HEK293 (cell line): ENCODE measurements around the gene CYP11A1.
A peak's percentile ranks its signal among the peaks of the same experiment; 100 is the strongest.

Source experiments
- CTCF ChIA-PET: fragments of 350-600 bp; formaldehyde crosslinking; extraction: SDS; loops from one replicate; lab custom pipeline; 2021; ENCODE audit warnings: antibody characterized with exemption; lab: Yijun Ruan, JAX
- POLR2A ChIA-PET: fragments of 300-600 bp; formaldehyde crosslinking; extraction: SDS; loops from one replicate; lab custom pipeline; 2020; ENCODE audit warnings: antibody characterized with exemption, inconsistent platforms; lab: Yijun Ruan, JAX
- H3K27ac ChIP-seq: fragments of 200-500 bp; sonication (Bioruptor generic); 2 replicates; pipeline ENCODE4 v1.5.1; 2014; ENCODE audit warnings: low read depth, low read length, control low read depth, inconsistent platforms; ENCODE audit errors: extremely low read depth
- H3K36me3 ChIP-seq, 2 experiments: fragments of 200-500 bp in 1 of 2; sonication (Bioruptor generic) in 1 of 2; 1 replicate in 1 of 2; 2 replicates in 1 of 2; pipeline ENCODE4 v1.5.1; 2014 to 2017; ENCODE audit warnings: inconsistent platforms in 2 of 2, low read length in 2 of 2; ENCODE audit not compliant: control insufficient read depth in 2 of 2, insufficient read depth in 1 of 2
- H3K4me1 ChIP-seq: fragments of 200-500 bp; sonication (Bioruptor generic); 2 replicates; pipeline ENCODE4 v1.5.1; 2014; ENCODE audit warnings: mild to moderate bottlenecking, low read length, inconsistent platforms; ENCODE audit not compliant: control insufficient read depth, insufficient read depth
- H3K4me3 ChIP-seq: 2 replicates; pipeline ENCODE4 v1.5.1; 2011; ENCODE audit warnings: low read depth, mild to moderate bottlenecking, control low read depth, low read length, moderate library complexity
- H3K9me3 ChIP-seq: fragments of 200-500 bp; sonication (Bioruptor generic); 2 replicates; pipeline ENCODE4 v1.5.1; 2014; ENCODE audit warnings: low read depth, low read length, inconsistent platforms; ENCODE audit not compliant: control insufficient read depth, insufficient read depth
- GLI4 ChIP-seq: fragments of 450-650 bp; formaldehyde crosslinking; IDR thresholded peaks from 2 replicates; pipeline ENCODE4 v1.5.1; 2016; ENCODE audit warnings: missing biosample characterization, missing genetic modification characterization
- PRDM10 ChIP-seq: fragments of 450-650 bp; formaldehyde crosslinking; IDR thresholded peaks from 2 replicates; pipeline ENCODE4 v1.5.1; 2016; ENCODE audit warnings: missing biosample characterization, missing genetic modification characterization
- ZBTB1 ChIP-seq: fragments of 450-650 bp; formaldehyde crosslinking; IDR thresholded peaks from 2 replicates; pipeline ENCODE4 v1.5.1; 2016; ENCODE audit warnings: missing biosample characterization, missing genetic modification characterization
- ZBTB10 ChIP-seq: fragments of 450-650 bp; formaldehyde crosslinking; IDR thresholded peaks from 2 replicates; pipeline ENCODE4 v1.5.1; 2016; ENCODE audit warnings: missing biosample characterization, missing genetic modification characterization
- ZBTB11 ChIP-seq: fragments of 450-650 bp; formaldehyde crosslinking; conservative IDR thresholded peaks from 2 replicates; pipeline ENCODE4 v1.5.1; 2016; ENCODE audit warnings: low read depth, missing biosample characterization, missing genetic modification characterization
- ZNF398 ChIP-seq: fragments of 450-650 bp; formaldehyde crosslinking; IDR thresholded peaks from 2 replicates; pipeline ENCODE4 v1.5.1; 2017; ENCODE audit warnings: missing biosample characterization, missing genetic modification characterization
- ZNF521 ChIP-seq: fragments of 450-650 bp; formaldehyde crosslinking; IDR thresholded peaks from 2 replicates; pipeline ENCODE4 v1.5.1; 2017; ENCODE audit warnings: missing biosample characterization, mild to moderate bottlenecking, missing genetic modification characterization
- ZNF549 ChIP-seq: fragments of 450-650 bp; IDR thresholded peaks from 2 replicates; pipeline ENCODE4 v1.5.1; 2018; ENCODE audit warnings: missing biosample characterization, missing genetic modification characterization, mild to moderate bottlenecking, inconsistent platforms, moderate library complexity
- ZNF837 ChIP-seq: fragments of 450-650 bp; formaldehyde crosslinking; IDR thresholded peaks from 2 replicates; pipeline ENCODE4 v1.5.1; 2016; ENCODE audit warnings: missing biosample characterization, missing genetic modification characterization
- TF ChIP-seq, protein P1 (sequence below): fragments of 450-650 bp; formaldehyde crosslinking; IDR thresholded peaks from 2 replicates; pipeline ENCODE4 v1.5.1; 2016; ENCODE audit warnings: missing biosample characterization, missing genetic modification characterization
- TF ChIP-seq, protein P2 (sequence below): fragments of 450-650 bp; formaldehyde crosslinking; IDR thresholded peaks from 2 replicates; pipeline ENCODE4 v1.5.1; 2016; ENCODE audit warnings: missing biosample characterization, missing genetic modification characterization
- TF ChIP-seq, protein P3 (sequence below): fragments of 450-650 bp; formaldehyde crosslinking; IDR thresholded peaks from 2 replicates; pipeline ENCODE4 v1.5.1; 2017; ENCODE audit warnings: missing biosample characterization, missing genetic modification characterization

The CYP11A1 gene

DNA sequence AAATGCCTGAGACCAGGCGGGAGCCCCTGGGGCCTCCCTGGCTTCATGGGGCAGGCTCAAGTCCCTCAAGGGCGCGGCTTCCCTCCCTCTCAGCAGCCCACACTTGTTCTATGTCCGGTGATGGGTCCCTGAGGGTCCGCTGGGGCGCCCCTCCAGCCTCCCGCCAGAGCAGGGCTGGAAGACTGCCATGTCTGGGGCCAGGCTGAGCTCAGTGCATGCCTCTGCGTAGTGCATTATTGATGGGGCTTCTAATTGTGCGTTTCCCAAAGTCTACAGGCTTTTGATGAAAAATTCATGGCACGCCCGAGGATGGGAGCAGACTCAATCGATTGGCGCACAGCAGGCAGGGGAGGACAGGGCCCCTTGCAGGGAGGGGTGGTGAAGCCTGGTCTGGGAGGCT, 51.3 kb downstream of the CYP11A1 start:
- no peak overlapping the region for H3K4me3 ChIP-seq
- POLR2A ChIA-PET = interaction anchor here (0.7 kb wide), 1 partner anchor 128 kb away, joined by 4 read pairs; no protein-coding TSS in a partner anchor
- TF ChIP-seq, protein P1, sequence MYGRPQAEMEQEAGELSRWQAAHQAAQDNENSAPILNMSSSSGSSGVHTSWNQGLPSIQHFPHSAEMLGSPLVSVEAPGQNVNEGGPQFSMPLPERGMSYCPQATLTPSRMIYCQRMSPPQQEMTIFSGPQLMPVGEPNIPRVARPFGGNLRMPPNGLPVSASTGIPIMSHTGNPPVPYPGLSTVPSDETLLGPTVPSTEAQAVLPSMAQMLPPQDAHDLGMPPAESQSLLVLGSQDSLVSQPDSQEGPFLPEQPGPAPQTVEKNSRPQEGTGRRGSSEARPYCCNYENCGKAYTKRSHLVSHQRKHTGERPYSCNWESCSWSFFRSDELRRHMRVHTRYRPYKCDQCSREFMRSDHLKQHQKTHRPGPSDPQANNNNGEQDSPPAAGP (tag by site-specific recombination) = peak; percentile 58; the same call in 1 of the 2 replicates
- TF ChIP-seq, protein P2, sequence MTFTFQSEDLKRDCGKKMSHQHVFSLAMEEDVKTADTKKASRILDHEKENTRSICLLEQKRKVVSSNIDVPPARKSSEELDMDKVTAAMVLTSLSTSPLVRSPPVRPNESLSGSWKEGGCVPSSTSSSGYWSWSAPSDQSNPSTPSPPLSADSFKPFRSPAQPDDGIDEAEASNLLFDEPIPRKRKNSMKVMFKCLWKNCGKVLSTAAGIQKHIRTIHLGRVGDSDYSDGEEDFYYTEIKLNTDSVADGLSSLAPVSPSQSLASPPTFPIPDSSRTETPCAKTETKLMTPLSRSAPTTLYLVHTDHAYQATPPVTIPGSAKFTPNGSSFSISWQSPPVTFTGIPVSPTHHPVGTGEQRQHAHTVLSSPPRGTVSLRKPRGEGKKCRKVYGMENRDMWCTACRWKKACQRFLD (tag by site-specific recombination) = no peak
- H3K9me3 ChIP-seq = no peaks in the 10 kb centered on the region
- no peaks in the 10 kb centered on the region for H3K36me3 ChIP-seq
- CTCF ChIA-PET = interaction anchor here (0.6 to 16.8 kb wide), 7 partner anchors 9 to 310 kb away, joined by 4 to 301 read pairs (median 8); no protein-coding TSS in a partner anchor
- H3K4me1 ChIP-seq = peaks cover 30% of the 10 kb centered on the region
- no peak overlapping the region for H3K27ac ChIP-seq

- CTCF ChIA-PET = interaction anchor here (0.6 to 2.1 kb wide), 8 partner anchors 8 to 310 kb away, joined by 3 to 10 read pairs (median 4); no protein-coding TSS in a partner anchor
- no peaks in the 10 kb centered on the region for H3K9me3 ChIP-seq
- H3K27ac ChIP-seq = peak overlapping the region; percentile 12; the same call in 1 of the 2 replicates
- H3K4me1 ChIP-seq = peaks cover 30% of the 10 kb centered on the region
- H3K4me3 ChIP-seq = no peak overlapping the region
- no peaks in the 10 kb centered on the region for H3K36me3 ChIP-seq
- POLR2A ChIA-PET = interaction anchor here (0.6 to 1.3 kb wide), 3 partner anchors 113 to 380 kb away, joined by 3 to 4 read pairs (median 3); partner anchors contain the start of gene STRA6
- TF ChIP-seq ZNF837 (no peak), PRDM10 (tag by site-specific recombination) (peak; percentile 89)
- TF ChIP-seq, all 188 proteins: peak for 1
These were observed 51.8 kb downstream of the CYP11A1 start for GRCh38 chr15:74315626-74316025.

- POLR2A ChIA-PET = interaction anchor here (1.3 kb wide), 1 partner anchor 112 kb away, joined by 3 read pairs; the partner anchor contains the start of gene STRA6
- CTCF ChIA-PET = interaction anchor here (0.7 to 8.5 kb wide), 8 partner anchors 8 to 261 kb away, joined by 3 to 253 read pairs (median 6); no protein-coding TSS in a partner anchor
- Histone ChIP-seq H3K9me3 (no peaks in the 10 kb centered on the region), H3K36me3 (no peaks in the 10 kb centered on the region), H3K4me3 (no peak overlapping the region), H3K27ac (peak overlapping the region; percentile 12; the same call in 1 of the 2 replicates), H3K4me1 (peaks cover 30% of the 10 kb centered on the region)
- TF ChIP-seq ZBTB10 (tag by site-specific recombination) = no peak
- TF ChIP-seq GLI4 (tag by site-specific recombination) = no peak
- no peak for TF ChIP-seq ZBTB11 (tag by site-specific recombination)
- TF ChIP-seq, protein P3, sequence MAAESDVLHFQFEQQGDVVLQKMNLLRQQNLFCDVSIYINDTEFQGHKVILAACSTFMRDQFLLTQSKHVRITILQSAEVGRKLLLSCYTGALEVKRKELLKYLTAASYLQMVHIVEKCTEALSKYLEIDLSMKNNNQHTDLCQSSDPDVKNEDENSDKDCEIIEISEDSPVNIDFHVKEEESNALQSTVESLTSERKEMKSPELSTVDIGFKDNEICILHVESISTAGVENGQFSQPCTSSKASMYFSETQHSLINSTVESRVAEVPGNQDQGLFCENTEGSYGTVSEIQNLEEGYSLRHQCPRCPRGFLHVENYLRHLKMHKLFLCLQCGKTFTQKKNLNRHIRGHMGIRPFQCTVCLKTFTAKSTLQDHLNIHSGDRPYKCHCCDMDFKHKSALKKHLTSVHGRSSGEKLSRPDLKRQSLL = 0 out of 2 replicates have a peak, but pooled peaks have one; percentile 48
- 0 out of 2 replicates have a peak, but pooled peaks have one; percentile 12 for TF ChIP-seq ZNF398 (tag by site-specific recombination)
- TF ChIP-seq ZBTB1 (tag by site-specific recombination) = no peak
- no peak for TF ChIP-seq ZNF521 (tag by site-specific recombination)
- TF ChIP-seq ZNF549 = no peak
These were observed 52.5 kb downstream of the CYP11A1 start for GRCh38 chr15:74314795-74315438.
